H1 (cell line): ENCODE data around the gene CEP41. TPM values are rescaled to one million over a fixed set of nuclear protein-coding genes. Genes with fewer than 3 reads are reported as not detected.

Experiments used
- CTCF ChIA-PET: fragments of 300-600 bp; sonication (Branson Sonifier 250); formaldehyde crosslinking; loops from one replicate; lab custom pipeline; 2021; ENCODE audit not compliant: partially characterized antibody; lab: Charles Lee
- POLR2A ChIA-PET: fragments of 300-600 bp; sonication (Branson Sonifier 250); formaldehyde crosslinking; loops from one replicate; lab custom pipeline; 2021; ENCODE audit warnings: inconsistent platforms; ENCODE audit not compliant: partially characterized antibody; lab: Charles Lee
- DNase-seq, 2 experiments: peaks; one replicate each; pipeline versions ENCODE4 v3.0.0 to v3.0.0-alpha.2; 2010 to 2022; ENCODE audit warnings: low spot score in 2 of 2, low read depth in 1 of 2, mixed read lengths in 1 of 2
- FAIRE-seq: peaks from 2 replicates; lab custom pipeline; 2011; peaks lifted over from hg19 to GRCh38; lab: Jason Lieb, UNC
- H2AFZ ChIP-seq: 2 replicates; pipeline ENCODE4 v1.8.1; 2012; ENCODE audit warnings: low read length, inconsistent platforms
- H2AK5ac ChIP-seq: 2 replicates; pipeline ENCODE4 v1.6.1; 2013; ENCODE audit warnings: low read depth, low read length
- H2BK120ac ChIP-seq: replicated peaks from 2 replicates; pipeline ENCODE3; 2013; ENCODE audit warnings: low read depth, low read length, inconsistent platforms
- H2BK12ac ChIP-seq: 2 replicates; pipeline ENCODE4 v1.6.1; 2013; ENCODE audit warnings: low read depth, low read length
- H2BK15ac ChIP-seq: 2 replicates; pipeline ENCODE4 v1.6.1; 2013; ENCODE audit warnings: low read length
- H2BK20ac ChIP-seq: 2 replicates; pipeline ENCODE4 v1.6.1; 2013; ENCODE audit warnings: low read length
- H2BK5ac ChIP-seq: 2 replicates; pipeline ENCODE4 v1.6.1; 2013; ENCODE audit warnings: low read depth, low read length
- H3K14ac ChIP-seq: 2 replicates; pipeline ENCODE4 v1.6.1; 2013; ENCODE audit warnings: inconsistent platforms; ENCODE audit not compliant: insufficient read length
- H3K18ac ChIP-seq: 2 replicates; pipeline ENCODE4 v1.6.1; 2013; ENCODE audit warnings: low read length; ENCODE audit errors: extremely low read depth
- H3K23ac ChIP-seq: 2 replicates; pipeline ENCODE4 v1.6.1; 2013; ENCODE audit warnings: inconsistent platforms; ENCODE audit not compliant: insufficient read length
- H3K23me2 ChIP-seq: 2 replicates; pipeline ENCODE4 v1.6.1; 2013; ENCODE audit warnings: low read depth, low read length
- H3K27ac ChIP-seq: 2 replicates; pipeline ENCODE4 v1.6.1; 2011; ENCODE audit warnings: low read depth, low read length, inconsistent platforms
- H3K27me3 ChIP-seq, 4 experiments: replicated peaks in 1 of 4; 1 replicate in 1 of 4; 2 replicates in 3 of 4; pipeline versions ENCODE4 v1.6.1 to v1.8.1; 2011 to 2013; ENCODE audit warnings: low read length in 3 of 4, mild to moderate bottlenecking in 3 of 4, inconsistent platforms in 2 of 4, mixed read lengths in 2 of 4, moderate library complexity in 1 of 4; ENCODE audit not compliant: control insufficient read depth in 3 of 4, insufficient read depth in 3 of 4; ENCODE audit errors: extremely low read depth in 1 of 4
- H3K36me3 ChIP-seq, 4 experiments: 2 replicates each; pipeline versions ENCODE4 v1.6.1 to v1.8.1; 2011 to 2013; ENCODE audit warnings: mild to moderate bottlenecking in 4 of 4, low read length in 3 of 4, moderate library complexity in 2 of 4, control low read depth in 1 of 4, inconsistent platforms in 1 of 4; ENCODE audit not compliant: insufficient read depth in 4 of 4, control insufficient read depth in 2 of 4
- H3K4ac ChIP-seq: replicated peaks from 2 replicates; pipeline ENCODE3; 2013; ENCODE audit warnings: low read length, low read depth, mixed read lengths, inconsistent platforms; ENCODE audit not compliant: insufficient read length
- H3K4me1 ChIP-seq, 4 experiments: replicated peaks in 1 of 4; 1 replicate in 1 of 4; 2 replicates in 3 of 4; pipeline versions ENCODE4 v1.6.1 to v1.8.1; 2011 to 2013; ENCODE audit warnings: low read length in 3 of 4, inconsistent platforms in 2 of 4, mixed read lengths in 1 of 4; ENCODE audit not compliant: insufficient read depth in 4 of 4, control insufficient read depth in 3 of 4
- H3K4me2 ChIP-seq, 2 experiments: 2 replicates each; pipeline versions ENCODE4 v1.6.1 to v1.8.1; 2011 to 2013; ENCODE audit warnings: low read depth in 2 of 2, low read length in 2 of 2, control low read depth in 1 of 2, inconsistent platforms in 1 of 2, mild to moderate bottlenecking in 1 of 2; ENCODE audit not compliant: insufficient read depth in 1 of 2
- H3K4me3 ChIP-seq, 4 experiments: fragments of 200-600, 300-600 bp in 1 of 4; sonication (generic), shearing (Covaris generic), sonication (Bioruptor Twin) in 1 of 4; 2 replicates each; pipeline versions ENCODE4 v1.5.1 to v1.8.1; 2011 to 2016; ENCODE audit warnings: low read length in 4 of 4, low read depth in 3 of 4, control low read depth in 2 of 4, inconsistent platforms in 2 of 4, mild to moderate bottlenecking in 2 of 4, mixed read lengths in 1 of 4, moderate library complexity in 1 of 4; ENCODE audit not compliant: insufficient read depth in 2 of 4; ENCODE audit errors: extremely low read depth in 1 of 4
- H3K56ac ChIP-seq: replicated peaks from 2 replicates; pipeline ENCODE3; 2013; ENCODE audit warnings: low read depth, mild to moderate bottlenecking, mixed read lengths, low read length, inconsistent platforms; ENCODE audit not compliant: insufficient read length
- H3K79me1 ChIP-seq: 2 replicates; pipeline ENCODE4 v1.6.1; 2013; ENCODE audit warnings: low read depth, low read length, control low read depth
- H3K79me2 ChIP-seq, 2 experiments: 2 replicates each; pipeline versions ENCODE4 v1.6.1 to v1.8.1; 2012 to 2013; ENCODE audit warnings: low read length in 2 of 2, mild to moderate bottlenecking in 2 of 2, inconsistent platforms in 1 of 2; ENCODE audit not compliant: insufficient read depth in 2 of 2, control insufficient read depth in 1 of 2
- H3K9ac ChIP-seq, 4 experiments: replicated peaks in 1 of 4; 1 replicate in 1 of 4; 2 replicates in 3 of 4; pipeline versions ENCODE4 v1.6.1 to v1.8.1; 2011 to 2013; ENCODE audit warnings: low read depth in 3 of 4, low read length in 3 of 4, control low read depth in 2 of 4, mild to moderate bottlenecking in 2 of 4, moderate library complexity in 2 of 4, inconsistent platforms in 1 of 4; ENCODE audit errors: extremely low read depth in 1 of 4
- H3K9me3 ChIP-seq, 2 experiments: 2 replicates each; pipeline versions ENCODE4 v1.6.1 to v1.8.1; 2012 to 2013; ENCODE audit warnings: mild to moderate bottlenecking in 2 of 2, moderate library complexity in 2 of 2, control low read depth in 1 of 2, inconsistent platforms in 1 of 2, low read depth in 1 of 2, low read length in 1 of 2, mixed read lengths in 1 of 2; ENCODE audit not compliant: insufficient read depth in 2 of 2
- H4K20me1 ChIP-seq, 2 experiments: replicated peaks in 1 of 2; 2 replicates each; pipeline versions ENCODE3 to v1.8.1; 2011 to 2013; ENCODE audit warnings: inconsistent platforms in 2 of 2, low read length in 2 of 2, mild to moderate bottlenecking in 1 of 2; ENCODE audit not compliant: insufficient read depth in 2 of 2, control insufficient read depth in 1 of 2
- H4K5ac ChIP-seq: 2 replicates; pipeline ENCODE4 v1.6.1; 2013; ENCODE audit warnings: low read length, low read depth, mixed read lengths, inconsistent platforms; ENCODE audit not compliant: insufficient read length
- H4K8ac ChIP-seq: 2 replicates; pipeline ENCODE4 v1.8.0; 2013; ENCODE audit warnings: mild to moderate bottlenecking, moderate library complexity, low read length, inconsistent platforms; ENCODE audit not compliant: insufficient read depth; ENCODE audit errors: extremely low read depth
- H4K91ac ChIP-seq: replicated peaks from 2 replicates; pipeline ENCODE3; 2013; ENCODE audit warnings: low read length, mixed read lengths, inconsistent platforms; ENCODE audit not compliant: insufficient read length
- CBX8 ChIP-seq: fragments of 300-800, 300-1000 bp; sonication (generic); IDR thresholded peaks from 2 replicates; pipeline ENCODE4 v1.7.1; 2016; ENCODE audit warnings: low read depth, low read length, borderline replicate concordance
- CREB1 ChIP-seq: IDR thresholded peaks from 2 replicates; pipeline ENCODE4 v1.6.1; 2012; ENCODE audit warnings: inconsistent platforms
- EZH2 ChIP-seq: fragments of 200-600 bp; sonication (generic); IDR thresholded peaks from 2 replicates; pipeline ENCODE4 v1.7.1; 2012; ENCODE audit warnings: low read depth, mild to moderate bottlenecking, moderate library complexity, low read length, inconsistent platforms; ENCODE audit not compliant: severe bottlenecking
- HDAC6 ChIP-seq: IDR thresholded peaks from one replicate; pipeline ENCODE4 v1.7.1; 2012; ENCODE audit warnings: low read depth, mild to moderate bottlenecking, inconsistent platforms, low read length, moderate library complexity
- KDM4A ChIP-seq: IDR thresholded peaks from one replicate; pipeline ENCODE4 v1.7.1; 2012; ENCODE audit warnings: low read depth, mild to moderate bottlenecking, moderate library complexity, low read length, inconsistent platforms; ENCODE audit not compliant: severe bottlenecking
- NANOG ChIP-seq: IDR thresholded peaks from 2 replicates; pipeline ENCODE4 v1.6.1; 2011; ENCODE audit warnings: low read length, low read depth, mild to moderate bottlenecking, inconsistent platforms; ENCODE audit not compliant: insufficient read depth, poor library complexity, severe bottlenecking
- POU5F1 ChIP-seq: IDR thresholded peaks from 2 replicates; pipeline ENCODE4 v1.6.1; 2011; ENCODE audit warnings: low read depth, mild to moderate bottlenecking, low read length, moderate library complexity
- SRF ChIP-seq: IDR thresholded peaks from 2 replicates; pipeline ENCODE4 v1.6.1; 2011; ENCODE audit warnings: mild to moderate bottlenecking, low read depth, low read length, moderate library complexity
- WGBS, 2 experiments: shearing (Covaris generic) in 1 of 2; methylation state at CpG; one replicate each; pipeline versions ENCODE4 v1.1.6 to v1.1.7; 2013 to 2015; ENCODE audit warnings: low lambda C conversion rate in 2 of 2, mixed read lengths in 2 of 2, inconsistent platforms in 1 of 2, low coverage in 1 of 2, missing lambda C conversion rate in 1 of 2; ENCODE audit not compliant: insufficient replicate concordance in 2 of 2, insufficient coverage in 1 of 2, insufficient read length in 1 of 2; ENCODE audit errors: extremely low coverage in 1 of 2, missing lambda C conversion rate in 1 of 2; 5-methylcytosine and 5-hydroxymethylcytosine counted together
- polyA plus RNA-seq, 7 experiments: library from polyadenylated mRNA; depleted of rRNA in 3 of 7; stranded (reverse) in 5 of 7; unstranded in 2 of 7; fragments of >200 nt in 5 of 7; fragments of 200-250 nt in 2 of 7; gene quantifications; 1 replicate in 5 of 7; 2 replicates in 1 of 7; 4 replicates in 1 of 7; pipeline versions ENCODE4 v1.2.1 to v1.2.3, GENCODE V29; 2011 to 2013; ENCODE audit warnings: missing spikeins in 2 of 7, mixed read lengths in 2 of 7
- total RNA-seq: library from RNA; stranded (reverse); fragmentation: NEBNext Ultra II Directional; extraction: Animal tissue kit (Norgen Biotek cat#: 25700); gene quantifications from 2 replicates; pipeline ENCODE4 v1.2.1, GENCODE V29; 2021
- TF ChIP-seq, protein P1 (sequence below): IDR thresholded peaks from 2 replicates; pipeline ENCODE4 v1.6.1; 2011; ENCODE audit warnings: low read length, improper control_type of control experiment

Gene CEP41
- total and polyA plus RNA-seq, 2 of the 8 experiments (the other 6 are each of a cell fraction or from before 2014, with no cell fraction given) = 9.3 to 12.8 TPM

DNA sequence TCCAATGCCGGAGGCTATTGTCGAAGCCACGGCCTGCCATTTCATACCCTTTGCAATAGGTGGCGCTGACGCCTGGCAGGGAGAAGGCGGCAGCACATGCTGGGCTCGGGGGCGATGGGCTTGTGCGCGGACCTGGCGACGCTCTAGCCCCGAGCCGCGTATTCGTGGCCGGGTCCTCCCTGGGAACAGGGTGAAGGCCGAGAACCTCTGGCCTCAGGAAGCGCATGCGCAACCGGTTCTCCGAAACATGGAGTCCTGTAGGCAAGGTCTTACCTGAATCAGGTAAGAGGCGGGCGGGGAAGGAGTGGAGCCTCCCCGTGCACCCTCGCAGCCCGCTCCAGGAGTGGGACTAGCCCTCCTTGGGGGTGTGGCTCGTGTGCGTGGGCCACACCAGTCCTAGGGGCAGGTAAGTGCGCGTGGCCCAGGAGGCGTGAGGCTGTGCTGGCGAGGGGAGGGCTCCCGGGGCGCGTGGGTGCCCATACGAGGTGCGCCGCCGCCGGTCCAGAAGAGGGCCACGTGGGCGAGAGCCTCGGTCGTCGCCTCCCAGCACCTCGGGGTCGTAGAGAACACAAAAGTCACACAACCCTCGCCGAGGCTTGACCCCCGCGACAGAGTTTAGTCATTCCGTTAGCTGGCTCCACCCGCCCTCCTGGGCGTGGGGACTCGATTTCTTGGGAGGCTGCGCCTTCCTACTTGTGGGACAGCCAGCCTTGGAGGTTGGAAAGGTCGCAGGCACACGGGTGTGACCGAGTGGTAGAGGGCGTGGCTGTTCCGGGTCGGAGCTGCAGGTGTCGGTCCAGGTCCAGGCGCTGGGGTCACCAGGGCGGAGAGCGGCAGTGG is 45.5 kb upstream of the CEP41 start:
- Histone ChIP-seq H2BK20ac (no peak overlapping the region), H3K4me1 (peaks cover 0 to 10% (median 5%) of the 10 kb centered on the region in 4 experiments; a peak in 6 of 7 replicates), H2BK5ac (peak overlapping the region; percentile 91), H3K36me3 (peaks cover 0 to 11% (median 0%) of the 10 kb centered on the region in 4 experiments; a peak in 2 of 8 replicates), H2BK15ac (peak overlapping the region; percentile 88; the same call in 1 of the 2 replicates), H3K18ac (peak overlapping the region; percentile 98), H2AK5ac (no peak overlapping the region), H4K20me1 (no peaks in the 10 kb centered on the region), H2BK12ac (peak overlapping the region; percentile 78; the same call in 1 of the 2 replicates), H4K5ac (peak overlapping the region; percentile 67), H2AFZ (peak overlapping the region; percentile 54; the same call in 1 of the 2 replicates), H3K4me3 (peak overlapping the region; percentile 58 to 85 (median 74)), H3K9ac (peak overlapping the region; percentile 59 to 84 (median 78)), H3K56ac (peak overlapping the region; percentile 60), H3K23me2 (peaks cover 9% of the 10 kb centered on the region), H4K8ac (peak overlapping the region; percentile 98), H3K4me2 (peak overlapping the region; percentile 87 to 90), H3K79me1 (peaks cover 4% of the 10 kb centered on the region; the same call in 1 of the 2 replicates), H3K23ac (no peak overlapping the region), H4K91ac (peak overlapping the region; percentile 75), H3K27me3 (peaks cover 0 to 4% (median 0%) of the 10 kb centered on the region in 4 experiments; a peak in 2 of 7 replicates), H3K14ac (no peak overlapping the region), H3K79me2 (peaks cover 0 to 41% of the 10 kb centered on the region in 2 experiments; a peak in 2 of 4 replicates), H2BK120ac (no peak overlapping the region), H3K4ac (peak overlapping the region; percentile 94), H3K9me3 (peaks cover 0 to 3% of the 10 kb centered on the region in 2 experiments; a peak in 1 of 4 replicates), H3K27ac (no peak overlapping the region; the same call in 1 of the 2 replicates)
- POLR2A ChIA-PET = interaction anchor here (0.5 to 2.4 kb wide), 11 partner anchors 10 to 345 kb away, joined by 3 to 12 read pairs (median 4); partner anchors contain the start of genes CEP41 and TMEM209
- CTCF ChIA-PET = interaction anchor here (0.6 to 4.5 kb wide), 12 partner anchors 10 to 284 kb away, joined by 3 to 19 read pairs (median 3); no protein-coding TSS in a partner anchor
- 2% methylated on average over 55 of the region's 67 CpGs; no CpG with 5 or more reads in 1 of the 2 experiments for WGBS, 2 experiments
- DNase-seq (peak; percentile 87 to 94), FAIRE-seq (no peak)
- TF ChIP-seq CREB1 = peak; percentile 80
- TF ChIP-seq, protein P1, sequence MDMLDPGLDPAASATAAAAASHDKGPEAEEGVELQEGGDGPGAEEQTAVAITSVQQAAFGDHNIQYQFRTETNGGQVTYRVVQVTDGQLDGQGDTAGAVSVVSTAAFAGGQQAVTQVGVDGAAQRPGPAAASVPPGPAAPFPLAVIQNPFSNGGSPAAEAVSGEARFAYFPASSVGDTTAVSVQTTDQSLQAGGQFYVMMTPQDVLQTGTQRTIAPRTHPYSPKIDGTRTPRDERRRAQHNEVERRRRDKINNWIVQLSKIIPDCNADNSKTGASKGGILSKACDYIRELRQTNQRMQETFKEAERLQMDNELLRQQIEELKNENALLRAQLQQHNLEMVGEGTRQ = 0 out of 2 replicates have a peak, but pooled peaks have one; percentile 6
- TF ChIP-seq CBX8 = no peak
- no peak for TF ChIP-seq EZH2
- peak; percentile 58 for TF ChIP-seq NANOG
- TF ChIP-seq KDM4A = peak; percentile 94
- TF ChIP-seq SRF = peak; percentile 20; the same call in 1 of the 2 replicates
- 0 out of 2 replicates have a peak, but pooled peaks have one; percentile 7 for TF ChIP-seq POU5F1
- no peak for TF ChIP-seq HDAC6
